Measurements from ENCODE around the gene MAGEB4. TPM values are rescaled to one million over a fixed set of nuclear protein-coding genes. Genes with fewer than 3 reads are reported as not detected.

The MAGEB4 gene
- total RNA-seq, 1 experiment from 2014 or later, result not detected

DNA sequence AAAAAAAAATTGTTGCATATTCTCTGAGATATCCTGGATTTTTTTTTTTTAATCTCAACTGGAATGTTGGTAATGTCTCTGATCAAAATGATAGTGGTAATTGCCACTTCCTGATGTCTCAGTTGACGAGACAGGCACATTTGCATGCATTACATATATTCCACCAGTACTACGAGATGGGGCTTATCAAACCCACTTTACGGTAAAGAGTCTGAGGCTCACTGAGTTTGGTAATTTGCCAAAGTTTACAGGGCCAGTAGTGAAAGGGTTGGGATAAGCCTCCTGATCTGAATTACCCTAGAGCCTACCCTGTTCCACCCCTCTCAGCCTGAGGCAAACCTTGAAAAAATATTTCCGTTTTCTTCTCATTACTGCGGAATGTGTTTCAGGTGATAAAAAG, 21.1 kb upstream of the MAGEB4 start:
- TF ChIP-seq ZBTB21 (CRISPR knock-in tag; IDR thresholded peaks at IDR 0.05; ENCODE audit: borderline replicate concordance), result no peak
- no peak for TF ChIP-seq CBFB (CRISPR knock-in tag; IDR thresholded peaks at IDR 0.05; ENCODE audit: low read depth)
- no peak for TF ChIP-seq JAZF1 (CRISPR knock-in tag; IDR thresholded peaks at IDR 0.05)
- TF ChIP-seq SMAD4 (CRISPR knock-in tag; IDR thresholded peaks at IDR 0.05), result no peak
- TF ChIP-seq NFYB (CRISPR knock-in tag; conservative IDR thresholded peaks at IDR 0.05; ENCODE audit: low read depth), result no peak
- no peak for TF ChIP-seq GTF2I (CRISPR knock-in tag; conservative IDR thresholded peaks at IDR 0.05)
- no peak for TF ChIP-seq GRHL2 (CRISPR knock-in tag; IDR thresholded peaks at IDR 0.05; ENCODE audit: insufficient replicate concordance, severe bottlenecking)
- no peak for TF ChIP-seq ZNF232 (CRISPR knock-in tag; IDR thresholded peaks at IDR 0.05)
- no peak for TF ChIP-seq SOX15 (CRISPR knock-in tag; IDR thresholded peaks at IDR 0.05)
- TF ChIP-seq HMGA2 (CRISPR knock-in tag; IDR thresholded peaks at IDR 0.05), result no peak
- TF ChIP-seq, protein P1, sequence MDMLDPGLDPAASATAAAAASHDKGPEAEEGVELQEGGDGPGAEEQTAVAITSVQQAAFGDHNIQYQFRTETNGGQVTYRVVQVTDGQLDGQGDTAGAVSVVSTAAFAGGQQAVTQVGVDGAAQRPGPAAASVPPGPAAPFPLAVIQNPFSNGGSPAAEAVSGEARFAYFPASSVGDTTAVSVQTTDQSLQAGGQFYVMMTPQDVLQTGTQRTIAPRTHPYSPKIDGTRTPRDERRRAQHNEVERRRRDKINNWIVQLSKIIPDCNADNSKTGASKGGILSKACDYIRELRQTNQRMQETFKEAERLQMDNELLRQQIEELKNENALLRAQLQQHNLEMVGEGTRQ (CRISPR knock-in tag; IDR thresholded peaks at IDR 0.05), result no peak
- no peak for TF ChIP-seq ZNF416 (CRISPR knock-in tag; IDR thresholded peaks at IDR 0.05)
- TF ChIP-seq, protein P2, sequence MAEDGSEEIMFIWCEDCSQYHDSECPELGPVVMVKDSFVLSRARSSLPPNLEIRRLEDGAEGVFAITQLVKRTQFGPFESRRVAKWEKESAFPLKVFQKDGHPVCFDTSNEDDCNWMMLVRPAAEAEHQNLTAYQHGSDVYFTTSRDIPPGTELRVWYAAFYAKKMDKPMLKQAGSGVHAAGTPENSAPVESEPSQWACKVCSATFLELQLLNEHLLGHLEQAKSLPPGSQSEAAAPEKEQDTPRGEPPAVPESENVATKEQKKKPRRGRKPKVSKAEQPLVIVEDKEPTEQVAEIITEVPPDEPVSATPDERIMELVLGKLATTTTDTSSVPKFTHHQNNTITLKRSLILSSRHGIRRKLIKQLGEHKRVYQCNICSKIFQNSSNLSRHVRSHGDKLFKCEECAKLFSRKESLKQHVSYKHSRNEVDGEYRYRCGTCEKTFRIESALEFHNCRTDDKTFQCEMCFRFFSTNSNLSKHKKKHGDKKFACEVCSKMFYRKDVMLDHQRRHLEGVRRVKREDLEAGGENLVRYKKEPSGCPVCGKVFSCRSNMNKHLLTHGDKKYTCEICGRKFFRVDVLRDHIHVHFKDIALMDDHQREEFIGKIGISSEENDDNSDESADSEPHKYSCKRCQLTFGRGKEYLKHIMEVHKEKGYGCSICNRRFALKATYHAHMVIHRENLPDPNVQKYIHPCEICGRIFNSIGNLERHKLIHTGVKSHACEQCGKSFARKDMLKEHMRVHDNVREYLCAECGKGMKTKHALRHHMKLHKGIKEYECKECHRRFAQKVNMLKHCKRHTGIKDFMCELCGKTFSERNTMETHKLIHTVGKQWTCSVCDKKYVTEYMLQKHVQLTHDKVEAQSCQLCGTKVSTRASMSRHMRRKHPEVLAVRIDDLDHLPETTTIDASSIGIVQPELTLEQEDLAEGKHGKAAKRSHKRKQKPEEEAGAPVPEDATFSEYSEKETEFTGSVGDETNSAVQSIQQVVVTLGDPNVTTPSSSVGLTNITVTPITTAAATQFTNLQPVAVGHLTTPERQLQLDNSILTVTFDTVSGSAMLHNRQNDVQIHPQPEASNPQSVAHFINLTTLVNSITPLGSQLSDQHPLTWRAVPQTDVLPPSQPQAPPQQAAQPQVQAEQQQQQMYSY (CRISPR knock-in tag; IDR thresholded peaks at IDR 0.05), result no peak
- no peak for TF ChIP-seq FOXK1 (CRISPR knock-in tag; IDR thresholded peaks at IDR 0.05)
- no peak for TF ChIP-seq SMAD3 (CRISPR knock-in tag; IDR thresholded peaks at IDR 0.05; ENCODE audit: borderline replicate concordance)
- Mint-ChIP-seq H3K4me1 (peaks cover 22% of the 10 kb centered on the region), H3K36me3 (no peaks in the 10 kb centered on the region), H3K27me3 (ENCODE audit: low read depth) (peaks cover 24% of the 10 kb centered on the region), H3K9me3 (no peaks in the 10 kb centered on the region), H3K4me3 (no peak overlapping the region), H3K27ac (no peak overlapping the region)
- no peak for DNase-seq (ENCODE audit: low spot score)
- POLR2A ChIA-PET, result no interaction called here
- no peak for ATAC-seq
- CTCF ChIA-PET, result no interaction called here

DNA sequence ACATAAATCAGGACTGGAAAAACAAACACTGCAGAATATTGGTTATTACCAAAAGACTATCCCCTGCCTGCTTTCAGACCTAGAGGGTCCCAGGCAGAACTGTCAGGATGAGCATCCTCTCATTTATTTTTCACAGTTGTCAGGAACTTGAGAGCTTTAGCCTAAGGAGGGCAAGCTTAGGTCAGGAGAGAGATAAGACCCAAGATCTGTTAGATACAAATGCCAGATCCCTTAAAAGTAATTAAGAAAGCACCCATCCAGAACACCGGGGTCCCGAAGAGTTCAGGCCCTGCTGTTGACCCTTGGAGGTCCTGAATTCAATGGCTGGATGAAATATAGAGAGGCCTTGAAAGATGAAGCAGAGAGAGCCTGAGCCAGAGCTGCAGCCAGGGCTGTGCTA, 17.3 kb upstream of the MAGEB4 start:
- H3K9me3 Mint-ChIP-seq, result no peaks in the 10 kb centered on the region
- CTCF ChIA-PET, result no interaction called here
- DNase-seq (ENCODE audit: low spot score), result no peak
- H3K4me3 Mint-ChIP-seq, result no peak overlapping the region
- H3K36me3 Mint-ChIP-seq, result no peaks in the 10 kb centered on the region
- H3K27ac Mint-ChIP-seq, result no peak overlapping the region
- POLR2A ChIA-PET, result no interaction called here
- ATAC-seq, result no peak
- H3K27me3 Mint-ChIP-seq (ENCODE audit: low read depth), result no peaks in the 10 kb centered on the region; the same call in 1 of the 2 replicates
- peaks cover 29% of the 10 kb centered on the region for H3K4me1 Mint-ChIP-seq
- TF ChIP-seq MYBL2 (CRISPR knock-in tag; IDR thresholded peaks at IDR 0.05), result no peak
- TF ChIP-seq, protein P3, sequence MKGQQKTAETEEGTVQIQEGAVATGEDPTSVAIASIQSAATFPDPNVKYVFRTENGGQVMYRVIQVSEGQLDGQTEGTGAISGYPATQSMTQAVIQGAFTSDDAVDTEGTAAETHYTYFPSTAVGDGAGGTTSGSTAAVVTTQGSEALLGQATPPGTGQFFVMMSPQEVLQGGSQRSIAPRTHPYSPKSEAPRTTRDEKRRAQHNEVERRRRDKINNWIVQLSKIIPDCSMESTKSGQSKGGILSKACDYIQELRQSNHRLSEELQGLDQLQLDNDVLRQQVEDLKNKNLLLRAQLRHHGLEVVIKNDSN (CRISPR knock-in tag; IDR thresholded peaks at IDR 0.05), result no peak
- no peak for TF ChIP-seq ZNF219 (CRISPR knock-in tag; IDR thresholded peaks at IDR 0.05; ENCODE audit: borderline replicate concordance)
- no peak for TF ChIP-seq CBFB (CRISPR knock-in tag; IDR thresholded peaks at IDR 0.05; ENCODE audit: low read depth)
- TF ChIP-seq, protein P4, sequence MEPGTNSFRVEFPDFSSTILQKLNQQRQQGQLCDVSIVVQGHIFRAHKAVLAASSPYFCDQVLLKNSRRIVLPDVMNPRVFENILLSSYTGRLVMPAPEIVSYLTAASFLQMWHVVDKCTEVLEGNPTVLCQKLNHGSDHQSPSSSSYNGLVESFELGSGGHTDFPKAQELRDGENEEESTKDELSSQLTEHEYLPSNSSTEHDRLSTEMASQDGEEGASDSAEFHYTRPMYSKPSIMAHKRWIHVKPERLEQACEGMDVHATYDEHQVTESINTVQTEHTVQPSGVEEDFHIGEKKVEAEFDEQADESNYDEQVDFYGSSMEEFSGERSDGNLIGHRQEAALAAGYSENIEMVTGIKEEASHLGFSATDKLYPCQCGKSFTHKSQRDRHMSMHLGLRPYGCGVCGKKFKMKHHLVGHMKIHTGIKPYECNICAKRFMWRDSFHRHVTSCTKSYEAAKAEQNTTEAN (CRISPR knock-in tag; IDR thresholded peaks at IDR 0.05), result no peak
- TF ChIP-seq RELA (CRISPR knock-in tag; IDR thresholded peaks at IDR 0.05; ENCODE audit: borderline replicate concordance), result no peak
- TF ChIP-seq, protein P5, sequence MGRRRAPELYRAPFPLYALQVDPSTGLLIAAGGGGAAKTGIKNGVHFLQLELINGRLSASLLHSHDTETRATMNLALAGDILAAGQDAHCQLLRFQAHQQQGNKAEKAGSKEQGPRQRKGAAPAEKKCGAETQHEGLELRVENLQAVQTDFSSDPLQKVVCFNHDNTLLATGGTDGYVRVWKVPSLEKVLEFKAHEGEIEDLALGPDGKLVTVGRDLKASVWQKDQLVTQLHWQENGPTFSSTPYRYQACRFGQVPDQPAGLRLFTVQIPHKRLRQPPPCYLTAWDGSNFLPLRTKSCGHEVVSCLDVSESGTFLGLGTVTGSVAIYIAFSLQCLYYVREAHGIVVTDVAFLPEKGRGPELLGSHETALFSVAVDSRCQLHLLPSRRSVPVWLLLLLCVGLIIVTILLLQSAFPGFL (CRISPR knock-in tag; IDR thresholded peaks at IDR 0.05; ENCODE audit: borderline replicate concordance), result no peak
- TF ChIP-seq, protein P6, sequence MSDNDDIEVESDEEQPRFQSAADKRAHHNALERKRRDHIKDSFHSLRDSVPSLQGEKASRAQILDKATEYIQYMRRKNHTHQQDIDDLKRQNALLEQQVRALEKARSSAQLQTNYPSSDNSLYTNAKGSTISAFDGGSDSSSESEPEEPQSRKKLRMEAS (CRISPR knock-in tag; IDR thresholded peaks at IDR 0.05), result no peak
- TF ChIP-seq, protein P7, sequence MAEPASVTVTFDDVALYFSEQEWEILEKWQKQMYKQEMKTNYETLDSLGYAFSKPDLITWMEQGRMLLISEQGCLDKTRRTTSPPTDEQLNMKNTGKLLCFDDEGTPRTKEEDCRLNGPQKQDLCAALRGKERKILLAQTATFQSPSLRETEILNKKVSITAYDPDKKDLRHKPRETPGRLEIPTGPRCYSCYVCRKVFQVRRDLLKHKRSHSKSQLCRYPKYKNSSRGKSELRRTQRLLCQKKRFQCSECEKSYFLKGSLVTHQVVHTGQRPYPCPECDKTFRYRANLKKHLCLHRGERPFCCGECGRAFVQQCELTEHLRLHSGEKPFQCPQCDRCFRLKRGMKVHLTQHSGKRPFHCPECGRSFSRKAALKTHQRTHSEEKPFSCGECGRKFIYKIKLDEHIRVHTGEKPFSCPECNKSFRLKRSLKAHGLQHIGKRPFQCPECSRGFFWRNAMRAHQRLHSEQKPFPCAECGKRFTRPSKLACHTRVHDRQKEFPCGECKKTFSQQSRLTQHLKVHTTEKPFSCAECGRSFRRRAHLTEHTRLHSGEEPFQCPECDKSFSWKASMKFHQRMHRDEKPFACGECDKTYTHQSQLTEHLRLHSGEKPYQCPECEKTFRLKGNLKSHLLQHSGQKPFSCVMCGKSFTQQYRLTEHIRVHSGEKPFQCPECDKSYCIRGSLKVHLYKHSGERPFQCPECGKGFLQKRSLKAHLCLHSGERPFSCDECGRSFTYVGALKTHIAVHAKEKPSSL (CRISPR knock-in tag; conservative IDR thresholded peaks at IDR 0.05), result no peak
- no peak for TF ChIP-seq FOXJ3 (CRISPR knock-in tag; IDR thresholded peaks at IDR 0.05; ENCODE audit: borderline replicate concordance)
- TF ChIP-seq, protein P8, sequence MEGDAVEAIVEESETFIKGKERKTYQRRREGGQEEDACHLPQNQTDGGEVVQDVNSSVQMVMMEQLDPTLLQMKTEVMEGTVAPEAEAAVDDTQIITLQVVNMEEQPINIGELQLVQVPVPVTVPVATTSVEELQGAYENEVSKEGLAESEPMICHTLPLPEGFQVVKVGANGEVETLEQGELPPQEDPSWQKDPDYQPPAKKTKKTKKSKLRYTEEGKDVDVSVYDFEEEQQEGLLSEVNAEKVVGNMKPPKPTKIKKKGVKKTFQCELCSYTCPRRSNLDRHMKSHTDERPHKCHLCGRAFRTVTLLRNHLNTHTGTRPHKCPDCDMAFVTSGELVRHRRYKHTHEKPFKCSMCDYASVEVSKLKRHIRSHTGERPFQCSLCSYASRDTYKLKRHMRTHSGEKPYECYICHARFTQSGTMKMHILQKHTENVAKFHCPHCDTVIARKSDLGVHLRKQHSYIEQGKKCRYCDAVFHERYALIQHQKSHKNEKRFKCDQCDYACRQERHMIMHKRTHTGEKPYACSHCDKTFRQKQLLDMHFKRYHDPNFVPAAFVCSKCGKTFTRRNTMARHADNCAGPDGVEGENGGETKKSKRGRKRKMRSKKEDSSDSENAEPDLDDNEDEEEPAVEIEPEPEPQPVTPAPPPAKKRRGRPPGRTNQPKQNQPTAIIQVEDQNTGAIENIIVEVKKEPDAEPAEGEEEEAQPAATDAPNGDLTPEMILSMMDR (IDR thresholded peaks at IDR 0.05), result no peak
- no peak for TF ChIP-seq NFE2L1 (CRISPR knock-in tag; IDR thresholded peaks at IDR 0.05)
